K562 (cell line): ENCODE data around the gene OPA1. TPM values are rescaled to one million over a fixed set of nuclear protein-coding genes. Genes with fewer than 3 reads are reported as not detected.

Source experiments
- ATAC-seq: fragments of 200-7000 bp; cut with Tn5 transposase; 3 replicates; pipeline ENCODE4 v1.9.1; 2020; ENCODE audit warnings: moderate library complexity
- BruUV-seq: library from RNA; stranded (reverse); fragments of 400-500 nt; replicated peaks from 2 replicates; lab custom pipeline; 2021; lab: Mats Ljungman, UMichigan
- CTCF ChIA-PET: fragments of 300-600 bp; formaldehyde crosslinking; extraction: SDS; loops from one replicate; lab custom pipeline; 2021; ENCODE audit warnings: low intra/inter-chr PET ratio; lab: Yijun Ruan, JAX
- POLR2A ChIA-PET: fragments of 300-600, 350-650 bp; sonication (Branson Sonifier 250); formaldehyde crosslinking; extraction: SDS; loops from one replicate; lab custom pipeline; 2021; ENCODE audit warnings: antibody characterized with exemption, inconsistent platforms; lab: Yijun Ruan, JAX
- DNase-seq, 4 experiments: peaks; one replicate each; pipeline versions ENCODE4 v3.0.0 to v3.0.0-alpha.2; 2011 to 2018; ENCODE audit warnings: low spot score in 3 of 4, mixed read lengths in 3 of 4; ENCODE audit errors: extremely low read depth in 1 of 4
- FAIRE-seq: peaks from 2 replicates; lab custom pipeline; 2011; peaks lifted over from hg19 to GRCh38; lab: Jason Lieb, UNC
- H2AFZ ChIP-seq: 2 replicates; pipeline ENCODE4 v1.6.0; 2011; ENCODE audit warnings: low read depth, low read length, control low read depth, inconsistent platforms
- H3K27ac ChIP-seq: fragments of 200-600 bp; 3 replicates; pipeline ENCODE4 v1.8.0; 2011; ENCODE audit warnings: low read depth, mild to moderate bottlenecking, control low read depth, inconsistent platforms, low read length, moderate library complexity, mixed read lengths; ENCODE audit errors: extremely low read depth
- H3K27me3 ChIP-seq, 2 experiments: fragments of 300-600 bp in 1 of 2; 2 replicates in 1 of 2; 3 replicates in 1 of 2; pipeline versions ENCODE4 v1.6.0 to v1.8.0; 2011; ENCODE audit warnings: inconsistent platforms in 2 of 2, low read length in 2 of 2, mild to moderate bottlenecking in 1 of 2, mixed read lengths in 1 of 2, moderate library complexity in 1 of 2; ENCODE audit not compliant: control insufficient read depth in 2 of 2, insufficient read depth in 2 of 2
- H3K36me3 ChIP-seq: fragments of 300-600 bp; 3 replicates; pipeline ENCODE4 v1.8.0; 2011; ENCODE audit warnings: mild to moderate bottlenecking, low read length, inconsistent platforms; ENCODE audit not compliant: control insufficient read depth, insufficient read depth
- H3K4me1 ChIP-seq, 2 experiments: fragments of 200-600 bp in 1 of 2; replicated peaks in 1 of 2; 2 replicates in 1 of 2; 3 replicates in 1 of 2; pipeline versions ENCODE4 v1.5.1 to v1.8.0; 2011; ENCODE audit warnings: inconsistent platforms in 2 of 2, low read length in 2 of 2, mild to moderate bottlenecking in 1 of 2, mixed read lengths in 1 of 2, moderate library complexity in 1 of 2; ENCODE audit not compliant: control insufficient read depth in 2 of 2, insufficient read depth in 2 of 2
- H3K4me2 ChIP-seq: 2 replicates; pipeline ENCODE4 v1.6.1; 2011; ENCODE audit warnings: low read length, control low read depth, inconsistent platforms, mixed read lengths; ENCODE audit not compliant: insufficient read depth
- H3K4me3 ChIP-seq: fragments of 200-600 bp; sonication (generic), shearing (Covaris generic); 2 replicates; pipeline ENCODE4 v1.5.1; 2016; ENCODE audit warnings: control low read depth, inconsistent platforms
- H3K79me2 ChIP-seq: fragments of 200-600 bp; 3 replicates; pipeline ENCODE4 v1.8.0; 2011; ENCODE audit warnings: low read length, inconsistent platforms; ENCODE audit not compliant: control insufficient read depth, insufficient read depth
- H3K9ac ChIP-seq, 2 experiments: 2 replicates each; pipeline versions ENCODE4 v1.6.0 to v1.6.1; 2011; ENCODE audit warnings: low read depth in 2 of 2, low read length in 2 of 2, control low read depth in 1 of 2, inconsistent platforms in 1 of 2, mild to moderate bottlenecking in 1 of 2, mixed read lengths in 1 of 2; ENCODE audit not compliant: insufficient read depth in 1 of 2
- H3K9me1 ChIP-seq: one replicate; pipeline ENCODE4 v1.6.0; 2011; ENCODE audit warnings: inconsistent platforms, mild to moderate bottlenecking, low read length, moderate library complexity; ENCODE audit not compliant: control insufficient read depth, insufficient read depth
- H3K9me3 ChIP-seq: replicated peaks from 2 replicates; pipeline ENCODE4 v1.5.1; 2011; ENCODE audit warnings: low read depth, low read length, inconsistent platforms; ENCODE audit not compliant: control insufficient read depth, insufficient read depth
- H4K20me1 ChIP-seq: replicated peaks from 2 replicates; pipeline ENCODE4 v1.6.1; 2011; ENCODE audit warnings: low read length, inconsistent platforms, mixed read lengths; ENCODE audit not compliant: control insufficient read depth, insufficient read depth
- ATF1 ChIP-seq, 2 experiments: fragments of 450-650 bp in 1 of 2; IDR thresholded peaks; 2 replicates each; pipeline ENCODE4 v1.6.1; 2016; ENCODE audit warnings: missing compliant biosample characterization in 1 of 2, missing genetic modification characterization in 1 of 2
- CEBPB ChIP-seq: fragments of 450-650 bp; IDR thresholded peaks from 2 replicates; pipeline ENCODE4 v1.6.1; 2016; ENCODE audit warnings: missing genetic modification characterization, missing compliant biosample characterization
- CREB3L1 ChIP-seq: fragments of 450-650 bp; IDR thresholded peaks from 2 replicates; pipeline ENCODE4 v1.6.1; 2014; ENCODE audit warnings: low read depth, mild to moderate bottlenecking, moderate library complexity, borderline replicate concordance
- CTCF ChIP-seq, 3 experiments: IDR thresholded peaks in 2 of 3; conservative IDR thresholded peaks in 1 of 3; 2 replicates each; pipeline ENCODE4 v1.5.1; 2011 to 2012; ENCODE audit warnings: low read length in 3 of 3, mild to moderate bottlenecking in 3 of 3, control low read depth in 2 of 3, improper control_type of control experiment in 1 of 3, inconsistent platforms in 1 of 3, low read depth in 1 of 3, mixed read lengths in 1 of 3, moderate library complexity in 1 of 3; ENCODE audit not compliant: insufficient read depth in 2 of 3
- FOXA3 ChIP-seq, 2 experiments: fragments of 450-650 bp in 1 of 2; sonication (generic) in 1 of 2; formaldehyde crosslinking; IDR thresholded peaks in 1 of 2; conservative IDR thresholded peaks in 1 of 2; 2 replicates each; pipeline versions ENCODE4 v1.4.0 to v1.8.0; 2020 to 2022; ENCODE audit warnings: mild to moderate bottlenecking in 2 of 2, missing genetic modification reagents in 1 of 2
- HIVEP1 ChIP-seq: fragments of 250-450 bp; sonication (Bioruptor Pico); IDR thresholded peaks from 2 replicates; pipeline ENCODE4 v1.4.0; 2020; ENCODE audit warnings: mild to moderate bottlenecking
- KDM5B ChIP-seq: fragments of 200-600 bp; sonication (generic); IDR thresholded peaks from 2 replicates; pipeline ENCODE4 v1.6.1; 2012; ENCODE audit warnings: low read depth, mild to moderate bottlenecking, moderate library complexity, low read length, control low read depth, inconsistent platforms; ENCODE audit not compliant: insufficient replicate concordance
- KLF16 ChIP-seq: IDR thresholded peaks from 2 replicates; pipeline ENCODE4 v1.6.1; 2016; ENCODE audit warnings: antibody characterized with exemption
- PTBP1 ChIP-seq: fragments of 200-400 bp; formaldehyde crosslinking; IDR thresholded peaks from 2 replicates; pipeline ENCODE4 v1.6.1; 2017; ENCODE audit warnings: low read depth, low read length
- RB1 ChIP-seq: fragments of 450-650 bp; IDR thresholded peaks from 2 replicates; pipeline ENCODE4 v1.6.1; 2017; ENCODE audit warnings: low read depth, mild to moderate bottlenecking
- SAFB ChIP-seq: fragments of 200-400 bp; formaldehyde crosslinking; IDR thresholded peaks from 2 replicates; pipeline ENCODE4 v1.6.1; 2017; ENCODE audit warnings: low read depth, low read length, borderline replicate concordance
- SMC3 ChIP-seq: conservative IDR thresholded peaks from 2 replicates; pipeline ENCODE4 v1.6.1; 2011; ENCODE audit warnings: low read depth, low read length, improper control_type of control experiment; ENCODE audit not compliant: insufficient read depth
- TEAD4 ChIP-seq, 2 experiments: sonication (generic) in 1 of 2; formaldehyde crosslinking in 1 of 2; IDR thresholded peaks; 2 replicates each; pipeline versions ENCODE4 v1.6.1 to v1.8.0; 2012 to 2022; ENCODE audit warnings: borderline replicate concordance in 1 of 2, inconsistent platforms in 1 of 2, low read length in 1 of 2, mild to moderate bottlenecking in 1 of 2, missing genetic modification reagents in 1 of 2
- ZNF518B ChIP-seq: fragments of 250-450 bp; sonication (Bioruptor Pico); IDR thresholded peaks from 2 replicates; pipeline ENCODE4 v1.5.0; 2021; ENCODE audit warnings: mild to moderate bottlenecking, moderate library complexity
- WGBS: fragments of 100-300 bp; shearing (Covaris generic); methylation state at CpG from one replicate; pipeline ENCODE4 v1.1.6; 2016; ENCODE audit warnings: low coverage, mixed read lengths; ENCODE audit not compliant: insufficient coverage; ENCODE audit errors: missing lambda C conversion rate; 5-methylcytosine and 5-hydroxymethylcytosine counted together
- in situ Hi-C: fragments of 300-500 bp; cut with MboI; formaldehyde crosslinking; loops from 4 replicates; pipeline ENCODE4 v1.15.0; 2018; ENCODE audit warnings: inconsistent platforms, mixed read lengths
- intact Hi-C: fragments of 100-400 bp; cut with micrococcal nuclease; formaldehyde crosslinking; loops from 2 replicates; pipeline ENCODE4 v1.14.2; 2022
- polyA plus RNA-seq, 8 experiments: library from polyadenylated mRNA; depleted of rRNA in 4 of 8; stranded (reverse) in 5 of 8; unstranded in 3 of 8; fragments of >200 nt; fragmentation: Nextera tagmentation in 2 of 8; fragmentation: Illumina TruSeq in 1 of 8; extraction: Ambion mirVana in 2 of 8; extraction: Trizol in 1 of 8; gene quantifications; 2 replicates each; pipeline versions ENCODE4 v1.2.1 to v1.2.3, GENCODE V29; 2011 to 2014; ENCODE audit warnings: inconsistent platforms in 1 of 8, missing spikeins in 1 of 8
- total RNA-seq, 7 experiments: library from RNA; depleted of rRNA in 6 of 7; stranded (reverse); fragments of >200 nt in 6 of 7; fragmentation: Illumina TruSeq in 2 of 7; extraction: Trizol in 2 of 7; gene quantifications; 2 replicates each; pipeline versions ENCODE4 v1.2.1 to v1.2.3, GENCODE V29; 2011 to 2021; ENCODE audit warnings: low replicate concordance in 1 of 7

The OPA1 gene
- total and polyA plus RNA-seq, 9 of the 15 experiments (the other 6 are each of a cell fraction or from before 2014, with no cell fraction given) = 19.7 to 127 (median 94.7) TPM

- no peaks in the 10 kb centered on the region for H3K9me1 ChIP-seq
- peaks cover 0 to 4% of the 10 kb centered on the region in 2 experiments; a peak in 2 of 5 replicates for H3K27me3 ChIP-seq
- intact Hi-C loops (loop anchor here (1.0 to 5.0 kb wide), 6 partner anchors 111 to 1105 kb away; no protein-coding TSS in a partner anchor), in situ Hi-C loops (loop anchor here (25.0 kb wide), 1 partner anchor 1010 kb away; no protein-coding TSS in a partner anchor)
- H3K36me3 ChIP-seq = no peaks in the 10 kb centered on the region
- WGBS = 2% methylated on average over 10 of the region's 10 CpGs
- no peaks in the 10 kb centered on the region for H4K20me1 ChIP-seq
- no peaks in the 10 kb centered on the region for H3K4me1 ChIP-seq
- no TSS peak for BruUV-seq
- ChIA-PET POLR2A (no interaction called here), CTCF (interaction anchor here (0.9 to 2.8 kb wide), 4 partner anchors 111 to 760 kb away, joined by 3 to 12 read pairs (median 10); no protein-coding TSS in a partner anchor)
- H3K9ac ChIP-seq = no peak overlapping the region
- no peaks in the 10 kb centered on the region for H3K9me3 ChIP-seq
- H2AFZ ChIP-seq = no peak overlapping the region
- FAIRE-seq = peak; percentile 97
- H3K4me2 ChIP-seq = no peak overlapping the region
- no peaks in the 10 kb centered on the region for H3K79me2 ChIP-seq
- H3K4me3 ChIP-seq = no peak overlapping the region
- ATAC-seq = peak; percentile 94
- peak; percentile 44 to 74 (median 46) for DNase-seq
- no peak overlapping the region for H3K27ac ChIP-seq
- no peak for TF ChIP-seq SAFB
- no peak for TF ChIP-seq FOXA3 (CRISPR knock-in tag; conservative IDR thresholded peaks at IDR 0.05 in 1 of 2, IDR thresholded peaks at IDR 0.05 in 1 of 2)
- no peak for TF ChIP-seq PTBP1
- TF ChIP-seq RB1 = 0 out of 2 replicates have a peak, but pooled peaks have one; percentile 32
- no peak for TF ChIP-seq TEAD4 (IDR thresholded peaks at IDR 0.05; ENCODE audit: low read length)
- TF ChIP-seq TEAD4 (CRISPR knock-in tag; IDR thresholded peaks at IDR 0.05; ENCODE audit: borderline replicate concordance) = no peak
- no peak for TF ChIP-seq HIVEP1 (CRISPR knock-in tag)
- peak; percentile 54 for TF ChIP-seq KLF16
- TF ChIP-seq CREB3L1 = no peak
- no peak for TF ChIP-seq ATF1 (CRISPR knock-in tag; IDR thresholded peaks at IDR 0.05)
- TF ChIP-seq ATF1 (tag; IDR thresholded peaks at IDR 0.05) = 0 out of 2 replicates have a peak, but pooled peaks have one; percentile 16
- no peak for TF ChIP-seq ZNF518B
- TF ChIP-seq CEBPB (tag) = no peak
- peak; percentile 74 to 89 (median 85) for TF ChIP-seq CTCF (IDR thresholded peaks at IDR 0.05 in 2 of 3, conservative IDR thresholded peaks at IDR 0.05 in 1 of 3; ENCODE audit: insufficient read depth in 2 of 3, low read depth in 1 of 3, low read length in 3 of 3)
- TF ChIP-seq KDM5B = no peak
- peak; percentile 66 for TF ChIP-seq SMC3
Observed at GRCh38 chr3:193572426-193572908, 20.5 kb upstream of the OPA1 start.
